ENCODE results near the gene TMEM239.

Gene TMEM239

GRCh38 chr20:2798095-2798805, 17.9 kb upstream of the TMEM239 start:
- TF ChIP-seq, protein P1, sequence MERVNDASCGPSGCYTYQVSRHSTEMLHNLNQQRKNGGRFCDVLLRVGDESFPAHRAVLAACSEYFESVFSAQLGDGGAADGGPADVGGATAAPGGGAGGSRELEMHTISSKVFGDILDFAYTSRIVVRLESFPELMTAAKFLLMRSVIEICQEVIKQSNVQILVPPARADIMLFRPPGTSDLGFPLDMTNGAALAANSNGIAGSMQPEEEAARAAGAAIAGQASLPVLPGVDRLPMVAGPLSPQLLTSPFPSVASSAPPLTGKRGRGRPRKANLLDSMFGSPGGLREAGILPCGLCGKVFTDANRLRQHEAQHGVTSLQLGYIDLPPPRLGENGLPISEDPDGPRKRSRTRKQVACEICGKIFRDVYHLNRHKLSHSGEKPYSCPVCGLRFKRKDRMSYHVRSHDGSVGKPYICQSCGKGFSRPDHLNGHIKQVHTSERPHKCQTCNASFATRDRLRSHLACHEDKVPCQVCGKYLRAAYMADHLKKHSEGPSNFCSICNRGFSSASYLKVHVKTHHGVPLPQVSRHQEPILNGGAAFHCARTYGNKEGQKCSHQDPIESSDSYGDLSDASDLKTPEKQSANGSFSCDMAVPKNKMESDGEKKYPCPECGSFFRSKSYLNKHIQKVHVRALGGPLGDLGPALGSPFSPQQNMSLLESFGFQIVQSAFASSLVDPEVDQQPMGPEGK (CRISPR knock-in tag; IDR thresholded peaks at IDR 0.05; ENCODE audit: borderline replicate concordance), result no peak
- TF ChIP-seq, protein P2, sequence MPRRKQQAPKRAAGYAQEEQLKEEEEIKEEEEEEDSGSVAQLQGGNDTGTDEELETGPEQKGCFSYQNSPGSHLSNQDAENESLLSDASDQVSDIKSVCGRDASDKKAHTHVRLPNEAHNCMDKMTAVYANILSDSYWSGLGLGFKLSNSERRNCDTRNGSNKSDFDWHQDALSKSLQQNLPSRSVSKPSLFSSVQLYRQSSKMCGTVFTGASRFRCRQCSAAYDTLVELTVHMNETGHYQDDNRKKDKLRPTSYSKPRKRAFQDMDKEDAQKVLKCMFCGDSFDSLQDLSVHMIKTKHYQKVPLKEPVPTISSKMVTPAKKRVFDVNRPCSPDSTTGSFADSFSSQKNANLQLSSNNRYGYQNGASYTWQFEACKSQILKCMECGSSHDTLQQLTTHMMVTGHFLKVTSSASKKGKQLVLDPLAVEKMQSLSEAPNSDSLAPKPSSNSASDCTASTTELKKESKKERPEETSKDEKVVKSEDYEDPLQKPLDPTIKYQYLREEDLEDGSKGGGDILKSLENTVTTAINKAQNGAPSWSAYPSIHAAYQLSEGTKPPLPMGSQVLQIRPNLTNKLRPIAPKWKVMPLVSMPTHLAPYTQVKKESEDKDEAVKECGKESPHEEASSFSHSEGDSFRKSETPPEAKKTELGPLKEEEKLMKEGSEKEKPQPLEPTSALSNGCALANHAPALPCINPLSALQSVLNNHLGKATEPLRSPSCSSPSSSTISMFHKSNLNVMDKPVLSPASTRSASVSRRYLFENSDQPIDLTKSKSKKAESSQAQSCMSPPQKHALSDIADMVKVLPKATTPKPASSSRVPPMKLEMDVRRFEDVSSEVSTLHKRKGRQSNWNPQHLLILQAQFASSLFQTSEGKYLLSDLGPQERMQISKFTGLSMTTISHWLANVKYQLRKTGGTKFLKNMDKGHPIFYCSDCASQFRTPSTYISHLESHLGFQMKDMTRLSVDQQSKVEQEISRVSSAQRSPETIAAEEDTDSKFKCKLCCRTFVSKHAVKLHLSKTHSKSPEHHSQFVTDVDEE (CRISPR knock-in tag; IDR thresholded peaks at IDR 0.05), result no peak
- TF ChIP-seq PPARA (CRISPR knock-in tag; IDR thresholded peaks at IDR 0.05; ENCODE audit: borderline replicate concordance) (no peak), TCF4 (CRISPR knock-in tag; IDR thresholded peaks at IDR 0.05; ENCODE audit: borderline replicate concordance) (no peak), CSDC2 (CRISPR knock-in tag; IDR thresholded peaks at IDR 0.05) (no peak), CSRNP3 (CRISPR knock-in tag; IDR thresholded peaks at IDR 0.05) (no peak), ARNTL (CRISPR knock-in tag; IDR thresholded peaks at IDR 0.05; ENCODE audit: borderline replicate concordance, low read depth) (no peak), ZFP30 (CRISPR knock-in tag; IDR thresholded peaks at IDR 0.05) (no peak), OSR1 (CRISPR knock-in tag; IDR thresholded peaks at IDR 0.05) (no peak), ZNF70 (CRISPR knock-in tag; IDR thresholded peaks at IDR 0.05) (no peak), RARB (CRISPR knock-in tag; IDR thresholded peaks at IDR 0.05) (no peak), ZC3H10 (CRISPR knock-in tag; IDR thresholded peaks at IDR 0.05) (no peak), ZNF8 (CRISPR knock-in tag; IDR thresholded peaks at IDR 0.05) (no peak), TOX (CRISPR knock-in tag; IDR thresholded peaks at IDR 0.05; ENCODE audit: borderline replicate concordance) (no peak), BACH2 (CRISPR knock-in tag; IDR thresholded peaks at IDR 0.05; ENCODE audit: borderline replicate concordance) (no peak), ZFP3 (CRISPR knock-in tag; IDR thresholded peaks at IDR 0.05) (no peak), GLIS3 (CRISPR knock-in tag; IDR thresholded peaks at IDR 0.05) (no peak)
- TF ChIP-seq, protein P3, sequence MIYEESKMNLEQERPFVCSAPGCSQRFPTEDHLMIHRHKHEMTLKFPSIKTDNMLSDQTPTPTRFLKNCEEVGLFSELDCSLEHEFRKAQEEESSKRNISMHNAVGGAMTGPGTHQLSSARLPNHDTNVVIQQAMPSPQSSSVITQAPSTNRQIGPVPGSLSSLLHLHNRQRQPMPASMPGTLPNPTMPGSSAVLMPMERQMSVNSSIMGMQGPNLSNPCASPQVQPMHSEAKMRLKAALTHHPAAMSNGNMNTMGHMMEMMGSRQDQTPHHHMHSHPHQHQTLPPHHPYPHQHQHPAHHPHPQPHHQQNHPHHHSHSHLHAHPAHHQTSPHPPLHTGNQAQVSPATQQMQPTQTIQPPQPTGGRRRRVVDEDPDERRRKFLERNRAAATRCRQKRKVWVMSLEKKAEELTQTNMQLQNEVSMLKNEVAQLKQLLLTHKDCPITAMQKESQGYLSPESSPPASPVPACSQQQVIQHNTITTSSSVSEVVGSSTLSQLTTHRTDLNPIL (CRISPR knock-in tag; IDR thresholded peaks at IDR 0.05; ENCODE audit: low read depth), result no peak
- no peak for ATAC-seq

- ATAC-seq, result peak; percentile 10; the same call in 2 of the 3 replicates
- TF ChIP-seq ZNF70 (CRISPR knock-in tag; IDR thresholded peaks at IDR 0.05) (no peak), RARB (CRISPR knock-in tag; IDR thresholded peaks at IDR 0.05) (no peak), ZNF8 (CRISPR knock-in tag; IDR thresholded peaks at IDR 0.05) (no peak), ARNTL (CRISPR knock-in tag; IDR thresholded peaks at IDR 0.05; ENCODE audit: borderline replicate concordance, low read depth) (no peak), ZNF565 (CRISPR knock-in tag; conservative IDR thresholded peaks at IDR 0.05; ENCODE audit: low read depth) (no peak), ESRRG (CRISPR knock-in tag; IDR thresholded peaks at IDR 0.05) (no peak), ZFP3 (CRISPR knock-in tag; IDR thresholded peaks at IDR 0.05) (no peak), CSRNP3 (CRISPR knock-in tag; IDR thresholded peaks at IDR 0.05) (no peak), TOX (CRISPR knock-in tag; IDR thresholded peaks at IDR 0.05; ENCODE audit: borderline replicate concordance) (no peak), ZFP30 (CRISPR knock-in tag; IDR thresholded peaks at IDR 0.05) (no peak), ZC3H10 (CRISPR knock-in tag; IDR thresholded peaks at IDR 0.05) (no peak), GLIS3 (CRISPR knock-in tag; IDR thresholded peaks at IDR 0.05) (no peak), TCF4 (CRISPR knock-in tag; IDR thresholded peaks at IDR 0.05; ENCODE audit: borderline replicate concordance) (no peak), ISL1 (CRISPR knock-in tag; IDR thresholded peaks at IDR 0.05) (no peak), BACH2 (CRISPR knock-in tag; IDR thresholded peaks at IDR 0.05; ENCODE audit: borderline replicate concordance) (no peak), PPARA (CRISPR knock-in tag; IDR thresholded peaks at IDR 0.05; ENCODE audit: borderline replicate concordance) (no peak)
- TF ChIP-seq, protein P3 (CRISPR knock-in tag; IDR thresholded peaks at IDR 0.05; ENCODE audit: low read depth), result no peak
- TF ChIP-seq, protein P2 (CRISPR knock-in tag; IDR thresholded peaks at IDR 0.05), result no peak
- TF ChIP-seq, protein P1 (CRISPR knock-in tag; IDR thresholded peaks at IDR 0.05; ENCODE audit: borderline replicate concordance), result no peak
Measured at GRCh38 chr20:2798814-2799213, 17.4 kb upstream of the TMEM239 start.
